ENCODE results near the gene OXLD1. TPM values are rescaled to one million over a fixed set of nuclear protein-coding genes. Genes with fewer than 3 reads are reported as not detected.

OXLD1 gene
- total RNA-seq, 1 donor from 2014 or later, result 43.0 TPM

DNA sequence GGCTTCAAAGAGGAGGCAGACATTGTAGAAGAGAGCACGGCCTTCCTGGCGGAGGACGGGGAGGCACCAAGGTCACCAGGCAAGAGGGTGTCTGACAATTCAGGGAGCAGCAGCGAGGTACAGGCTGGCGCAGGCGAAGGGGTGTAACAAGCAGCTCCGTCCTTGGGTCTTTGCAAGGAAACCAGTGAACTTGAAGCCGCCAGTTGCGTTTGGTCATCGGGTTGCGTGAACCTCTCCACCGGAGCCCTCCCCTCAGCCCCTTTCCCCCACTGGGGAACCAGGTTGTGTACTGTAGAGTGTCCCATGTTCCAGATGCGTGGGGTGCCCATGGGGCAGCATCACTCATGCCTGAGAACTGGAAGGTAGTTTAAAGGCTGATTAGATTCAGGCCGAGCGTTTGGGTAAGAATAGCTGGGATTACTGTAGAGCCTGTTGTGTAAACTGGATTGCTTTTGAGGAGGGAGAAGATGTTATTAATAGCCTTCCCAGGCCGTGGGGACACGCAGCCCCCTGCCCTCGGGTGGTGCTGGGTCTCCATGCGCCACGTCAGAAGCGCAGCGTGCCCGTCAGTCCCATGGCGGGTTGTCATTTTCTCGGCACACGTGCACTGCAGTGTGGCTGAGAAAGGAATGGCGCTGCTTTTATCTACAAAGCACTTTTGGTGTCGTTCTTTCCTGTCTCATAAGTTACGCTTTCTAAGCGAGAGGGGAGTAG, 39.3 kb upstream of the OXLD1 start:
- intact Hi-C loops (cut with DNase I), result no loop called here
- no peak overlapping the region for H3K4me3 ChIP-seq
- H3K27me3 ChIP-seq, result no peaks in the 10 kb centered on the region
- DNase-seq (ENCODE audit: extremely low spot score in 2 of 2), result no peak
- H3K4me1 ChIP-seq, result peaks cover 41% of the 10 kb centered on the region
- TF ChIP-seq POLR2AphosphoS5 (IDR thresholded peaks at IDR 0.05; ENCODE audit: insufficient read depth in 1 of 2, low read depth in 1 of 2) (no peak), POLR2A (IDR thresholded peaks at IDR 0.05) (no peak)
- TF ChIP-seq, protein P1, sequence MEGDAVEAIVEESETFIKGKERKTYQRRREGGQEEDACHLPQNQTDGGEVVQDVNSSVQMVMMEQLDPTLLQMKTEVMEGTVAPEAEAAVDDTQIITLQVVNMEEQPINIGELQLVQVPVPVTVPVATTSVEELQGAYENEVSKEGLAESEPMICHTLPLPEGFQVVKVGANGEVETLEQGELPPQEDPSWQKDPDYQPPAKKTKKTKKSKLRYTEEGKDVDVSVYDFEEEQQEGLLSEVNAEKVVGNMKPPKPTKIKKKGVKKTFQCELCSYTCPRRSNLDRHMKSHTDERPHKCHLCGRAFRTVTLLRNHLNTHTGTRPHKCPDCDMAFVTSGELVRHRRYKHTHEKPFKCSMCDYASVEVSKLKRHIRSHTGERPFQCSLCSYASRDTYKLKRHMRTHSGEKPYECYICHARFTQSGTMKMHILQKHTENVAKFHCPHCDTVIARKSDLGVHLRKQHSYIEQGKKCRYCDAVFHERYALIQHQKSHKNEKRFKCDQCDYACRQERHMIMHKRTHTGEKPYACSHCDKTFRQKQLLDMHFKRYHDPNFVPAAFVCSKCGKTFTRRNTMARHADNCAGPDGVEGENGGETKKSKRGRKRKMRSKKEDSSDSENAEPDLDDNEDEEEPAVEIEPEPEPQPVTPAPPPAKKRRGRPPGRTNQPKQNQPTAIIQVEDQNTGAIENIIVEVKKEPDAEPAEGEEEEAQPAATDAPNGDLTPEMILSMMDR (IDR thresholded peaks at IDR 0.05), result no peak
- no peaks in the 10 kb centered on the region for H3K9me3 ChIP-seq
- H3K36me3 ChIP-seq, result peaks cover 0 to 25% of the 10 kb centered on the region in 2 donors
- no peak overlapping the region for H3K27ac ChIP-seq

DNA sequence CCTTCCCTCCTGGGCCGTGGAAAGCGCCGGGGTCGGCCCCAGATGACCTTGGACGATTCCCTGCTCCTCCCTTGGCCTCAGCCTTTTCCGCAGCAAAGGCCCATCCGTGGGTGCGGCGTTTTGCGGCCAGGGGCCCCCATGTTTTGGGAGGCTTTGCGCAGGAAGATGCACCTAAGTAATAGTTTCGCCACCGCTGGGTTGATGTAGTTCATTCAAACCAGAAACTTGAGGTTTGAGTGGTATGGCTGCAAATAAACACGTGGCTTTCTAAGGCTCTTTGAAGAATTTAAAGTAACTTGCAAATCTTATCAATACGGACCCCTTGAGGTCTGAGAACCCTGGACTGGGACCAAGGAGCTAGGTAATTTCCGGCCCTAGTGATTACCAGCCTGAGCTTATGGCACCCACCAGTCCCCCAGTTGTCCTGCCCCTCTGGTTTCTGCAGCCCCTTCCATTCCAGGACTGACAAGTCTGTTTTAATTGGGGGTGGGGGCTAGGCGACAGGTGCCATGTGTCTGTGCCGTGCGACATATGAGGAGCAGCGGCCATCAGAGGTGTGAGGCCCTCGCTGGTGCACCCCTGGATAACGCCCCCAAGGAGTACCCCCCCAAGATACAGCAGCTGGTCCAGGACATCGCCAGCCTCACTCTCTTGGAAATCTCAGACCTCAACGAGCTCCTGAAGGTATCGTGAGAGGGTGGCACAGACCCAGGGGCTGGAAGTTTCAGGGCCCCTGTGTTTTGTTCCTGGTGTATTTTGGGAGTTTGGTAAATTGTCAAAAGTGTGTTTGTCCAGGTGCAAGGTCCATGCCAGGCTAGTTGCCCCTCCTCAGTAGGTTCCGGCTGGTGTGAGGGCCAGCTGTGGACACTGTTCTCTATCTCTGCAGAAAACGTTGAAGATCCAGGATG, 37.6 kb upstream of the OXLD1 start:
- Histone ChIP-seq H3K27me3 (no peaks in the 10 kb centered on the region), H3K4me3 (peak overlapping the region; percentile 80 to 96), H3K4me1 (peaks cover 34% of the 10 kb centered on the region), H3K27ac (peak overlapping the region; percentile 83), H3K36me3 (peaks cover 0 to 32% of the 10 kb centered on the region in 2 donors), H3K9me3 (no peaks in the 10 kb centered on the region)
- TF ChIP-seq POLR2AphosphoS5 (IDR thresholded peaks at IDR 0.05; ENCODE audit: insufficient read depth in 1 of 2, low read depth in 1 of 2) (no peak), POLR2A (IDR thresholded peaks at IDR 0.05) (no peak)
- TF ChIP-seq, protein P1 (IDR thresholded peaks at IDR 0.05), result no peak
- intact Hi-C loops (cut with DNase I), result no loop called here
- no peak for DNase-seq (ENCODE audit: extremely low spot score in 2 of 2)

GRCh38 chr17:81702934-81703746, 36.7 kb upstream of the OXLD1 start, which contains the start of gene MRPL12:
Gene MRPL12 (plus strand): TSS chr17:81703367. CDS start chr17:81703502, 135 bp downstream.
- Histone ChIP-seq H3K4me3 (peak within 1 kb of the TSS; percentile 80 to 96), H3K27ac (peak within 1 kb of the TSS; percentile 83), H3K9me3 (no peaks in the 10 kb centered on the region), H3K4me1 (peaks cover 34% of the 10 kb centered on the region), H3K36me3 (peaks cover 0 to 41% of the 10 kb centered on the region in 2 donors), H3K27me3 (no peaks in the 10 kb centered on the region)
- intact Hi-C loops (cut with DNase I), result no loop called here
- TF ChIP-seq POLR2AphosphoS5 (IDR thresholded peaks at IDR 0.05; ENCODE audit: insufficient read depth in 1 of 2, low read depth in 1 of 2), result peak; percentile 96 to 98
- TF ChIP-seq POLR2A (IDR thresholded peaks at IDR 0.05), result peak in 1 of 2 donors; percentile 66
- TF ChIP-seq, protein P1 (IDR thresholded peaks at IDR 0.05), result peak in 2 of 3 experiments; percentile 32 to 35
- no peak for DNase-seq (ENCODE audit: extremely low spot score in 2 of 2)

- DNase-seq (ENCODE audit: extremely low spot score in 2 of 2), result no peak
- H3K27ac ChIP-seq, result no peak overlapping the region
- peaks cover 34% of the 10 kb centered on the region for H3K4me1 ChIP-seq
- H3K36me3 ChIP-seq, result peaks cover 0 to 40% of the 10 kb centered on the region in 2 donors
- no peaks in the 10 kb centered on the region for H3K27me3 ChIP-seq
- intact Hi-C loops (cut with DNase I), result no loop called here
- peak overlapping the region in 1 of 2 donors; percentile 80 for H3K4me3 ChIP-seq
- TF ChIP-seq POLR2AphosphoS5 (IDR thresholded peaks at IDR 0.05; ENCODE audit: insufficient read depth in 1 of 2, low read depth in 1 of 2) (no peak), POLR2A (IDR thresholded peaks at IDR 0.05) (no peak)
- TF ChIP-seq, protein P1 (IDR thresholded peaks at IDR 0.05), result no peak
- H3K9me3 ChIP-seq, result no peaks in the 10 kb centered on the region
Measured at GRCh38 chr17:81701288-81702071, 35.1 kb upstream of the OXLD1 start.
